CD14-positive monocyte (primary cell): ENCODE data around the gene MRPL14. TPM values are rescaled to one million over a fixed set of nuclear protein-coding genes. Genes with fewer than 3 reads are reported as not detected.

Source experiments
- DNase-seq, 3 donors: peaks; one replicate each; pipeline ENCODE4 v3.0.0-alpha.2; 2011 to 2022
- H2AFZ ChIP-seq: 2 replicates; pipeline ENCODE4 v1.6.0; 2012; ENCODE audit warnings: mild to moderate bottlenecking, low read depth, low read length, inconsistent platforms; ENCODE audit not compliant: insufficient read depth, poor library complexity, severe bottlenecking
- H3K27ac ChIP-seq, 2 donors: 1 replicate in 1 of 2; 2 replicates in 1 of 2; pipeline ENCODE4 v1.5.1; 2012 to 2013; ENCODE audit warnings: low read length in 2 of 2, control low read depth in 1 of 2, inconsistent platforms in 1 of 2, low read depth in 1 of 2, mild to moderate bottlenecking in 1 of 2
- H3K27me3 ChIP-seq, 2 donors: one replicate each; pipeline versions ENCODE4 v1.6.0 to v1.6.1; 2011 to 2013; ENCODE audit warnings: low read length in 2 of 2; ENCODE audit not compliant: control insufficient read depth in 2 of 2, insufficient read depth in 2 of 2
- H3K36me3 ChIP-seq, 2 donors: replicated peaks in 1 of 2; 1 replicate in 1 of 2; 2 replicates in 1 of 2; pipeline versions ENCODE4 v1.5.1 to v1.6.1; 2012 to 2013; ENCODE audit warnings: low read length in 2 of 2, control low read depth in 1 of 2, inconsistent platforms in 1 of 2, mild to moderate bottlenecking in 1 of 2; ENCODE audit not compliant: insufficient read depth in 2 of 2, control insufficient read depth in 1 of 2
- H3K4me1 ChIP-seq, 2 donors: 1 replicate in 1 of 2; 2 replicates in 1 of 2; pipeline versions ENCODE4 v1.5.1 to v1.6.1; 2012 to 2013; ENCODE audit warnings: low read length in 2 of 2, control low read depth in 1 of 2, inconsistent platforms in 1 of 2, mild to moderate bottlenecking in 1 of 2, moderate library complexity in 1 of 2; ENCODE audit not compliant: insufficient read depth in 2 of 2, control insufficient read depth in 1 of 2
- H3K4me2 ChIP-seq: replicated peaks from 2 replicates; pipeline ENCODE3; 2012; ENCODE audit warnings: low read length, moderate library complexity, mild to moderate bottlenecking; ENCODE audit not compliant: poor library complexity, severe bottlenecking; ENCODE audit errors: extremely low read depth
- H3K4me3 ChIP-seq, 3 experiments: fragments of 200-600 bp in 1 of 3; sonication (generic) in 1 of 3; replicated peaks in 1 of 3; 1 replicate in 2 of 3; 2 replicates in 1 of 3; pipeline ENCODE4 v1.5.1; 2011 to 2013; ENCODE audit warnings: low read length in 3 of 3, mild to moderate bottlenecking in 3 of 3, control low read depth in 2 of 3, low read depth in 2 of 3, inconsistent platforms in 1 of 3, moderate library complexity in 1 of 3
- H3K79me2 ChIP-seq: 2 replicates; pipeline ENCODE4 v1.6.0; 2012; ENCODE audit warnings: mild to moderate bottlenecking, control low read depth, inconsistent platforms, low read length, moderate library complexity; ENCODE audit not compliant: insufficient read depth
- H3K9ac ChIP-seq: 2 replicates; pipeline ENCODE4 v1.6.0; 2017; ENCODE audit warnings: low read length, mild to moderate bottlenecking; ENCODE audit not compliant: insufficient read depth, poor library complexity, severe bottlenecking
- H3K9me3 ChIP-seq, 2 donors: replicated peaks in 1 of 2; 1 replicate in 1 of 2; 2 replicates in 1 of 2; pipeline versions ENCODE4 v1.5.1 to v1.6.1; 2012 to 2013; ENCODE audit warnings: low read length in 2 of 2, control low read depth in 1 of 2; ENCODE audit not compliant: control insufficient read depth in 1 of 2, insufficient read depth in 1 of 2
- H4K20me1 ChIP-seq: 2 replicates; pipeline ENCODE4 v1.6.0; 2012; ENCODE audit warnings: mild to moderate bottlenecking, low read length, control low read depth, moderate library complexity; ENCODE audit not compliant: insufficient read depth
- H3K27ac Mint-ChIP-seq, 7 donors: one replicate each; pipeline ENCODE4 v1.8.0; 2020; ENCODE audit warnings: mild to moderate bottlenecking in 7 of 7, mixed read lengths in 7 of 7, moderate library complexity in 6 of 7, inconsistent platforms in 2 of 7
- H3K27me3 Mint-ChIP-seq, 3 donors: one replicate each; pipeline ENCODE4 v1.8.0; 2021 to 2022; ENCODE audit warnings: low read depth in 3 of 3, mild to moderate bottlenecking in 3 of 3, mixed read lengths in 3 of 3, moderate library complexity in 3 of 3, inconsistent platforms in 1 of 3
- H3K36me3 Mint-ChIP-seq, 2 donors: one replicate each; pipeline ENCODE4 v1.8.0; 2020; ENCODE audit warnings: mixed read lengths in 2 of 2, inconsistent platforms in 1 of 2, mild to moderate bottlenecking in 1 of 2
- H3K4me1 Mint-ChIP-seq: one replicate; pipeline ENCODE4 v1.8.0; 2020; ENCODE audit warnings: mild to moderate bottlenecking, mixed read lengths
- H3K4me3 Mint-ChIP-seq, 2 donors: one replicate each; pipeline ENCODE4 v1.8.0; 2020; ENCODE audit warnings: mild to moderate bottlenecking in 2 of 2, mixed read lengths in 2 of 2, moderate library complexity in 1 of 2
- H3K9me3 Mint-ChIP-seq, 7 donors: one replicate each; pipeline ENCODE4 v1.8.0; 2020 to 2022; ENCODE audit warnings: mixed read lengths in 7 of 7, mild to moderate bottlenecking in 6 of 7, moderate library complexity in 6 of 7, inconsistent platforms in 2 of 7
- CTCF ChIP-seq: fragments of 200-600 bp; IDR thresholded peaks from one replicate; pipeline ENCODE4 v1.8.0; 2022; ENCODE audit warnings: antibody characterized with exemption, mild to moderate bottlenecking
- WGBS: methylation state at CpG from one replicate; pipeline ENCODE4 v1.1.5; 2013; ENCODE audit warnings: missing lambda C conversion rate; ENCODE audit not compliant: insufficient coverage; 5-methylcytosine and 5-hydroxymethylcytosine counted together
- intact Hi-C, 2 donors: fragments of 100-400 bp; cut with micrococcal nuclease; formaldehyde crosslinking; loops; one replicate each; pipeline versions ENCODE4 v1.15.0 to v1.15.1; 2023
- polyA plus RNA-seq, 3 donors: library from polyadenylated mRNA; depleted of rRNA in 1 of 3; unstranded in 2 of 3; stranded (reverse) in 1 of 3; fragments of 300-500 nt in 2 of 3; fragments of >200 nt in 1 of 3; fragmentation: Illumina TruSeq in 2 of 3; gene quantifications; 1 replicate in 2 of 3; 2 replicates in 1 of 3; pipeline ENCODE4 v1.2.3, GENCODE V29; 2012 to 2021

Gene MRPL14
- polyA plus RNA-seq, 3 donors = 18.5 to 91.5 (median 78.2) TPM

GRCh38 chr6:44100088-44100550 lies 27.1 kb downstream of the MRPL14 start:
- H3K9me3 ChIP-seq = no peaks in the 10 kb centered on the region
- H3K4me2 ChIP-seq = no peak overlapping the region
- DNase-seq = no peak
- H4K20me1 ChIP-seq = peaks cover 15% of the 10 kb centered on the region
- Mint-ChIP-seq H3K36me3 (peaks cover 29 to 33% of the 10 kb centered on the region in 2 donors), H3K27me3 (peaks cover 0 to 3% (median 0%) of the 10 kb centered on the region in 3 donors), H3K9me3 (no peaks in the 10 kb centered on the region), H3K4me3 (no peak overlapping the region), H3K4me1 (peaks cover 3% of the 10 kb centered on the region), H3K27ac (no peak overlapping the region)
- H3K79me2 ChIP-seq = no peaks in the 10 kb centered on the region
- H3K9ac ChIP-seq = no peak overlapping the region
- H2AFZ ChIP-seq = no peak overlapping the region
- TF ChIP-seq CTCF = peak; percentile 51
- no peaks in the 10 kb centered on the region for H3K4me1 ChIP-seq
- H3K36me3 ChIP-seq = peaks cover 16 to 33% of the 10 kb centered on the region in 2 donors
- no peak overlapping the region for H3K4me3 ChIP-seq
- H3K27me3 ChIP-seq = no peaks in the 10 kb centered on the region
- intact Hi-C loops = loop anchor here in 1 of 2 donors (5.0 kb wide), 1 partner anchor 42 kb away; no protein-coding TSS in a partner anchor
- no peak overlapping the region for H3K27ac ChIP-seq
- no CpG with 5 or more reads among the region's 1 CpG for WGBS

GRCh38 chr6:44099192-44099591 lies 28.1 kb downstream of the MRPL14 start:
- H3K9me3 ChIP-seq = no peaks in the 10 kb centered on the region
- no peaks in the 10 kb centered on the region for H3K27me3 ChIP-seq
- Mint-ChIP-seq H3K36me3 (peaks cover 26 to 34% of the 10 kb centered on the region in 2 donors), H3K27me3 (peaks cover 0 to 3% (median 0%) of the 10 kb centered on the region in 3 donors), H3K4me3 (no peak overlapping the region), H3K27ac (no peak overlapping the region), H3K4me1 (no peaks in the 10 kb centered on the region), H3K9me3 (no peaks in the 10 kb centered on the region)
- no peak for TF ChIP-seq CTCF
- no CpG with 5 or more reads among the region's 1 CpG for WGBS
- peaks cover 10 to 24% of the 10 kb centered on the region in 2 donors for H3K36me3 ChIP-seq
- no peak for DNase-seq
- no peaks in the 10 kb centered on the region for H3K79me2 ChIP-seq
- H3K4me2 ChIP-seq = no peak overlapping the region
- intact Hi-C loops = loop anchor here in 1 of 2 donors (1.0 to 5.0 kb wide), 3 partner anchors 53 to 233 kb away; partner anchors contain the start of gene SLC35B2
- H2AFZ ChIP-seq = no peak overlapping the region
- no peaks in the 10 kb centered on the region for H3K4me1 ChIP-seq
- no peak overlapping the region for H3K27ac ChIP-seq
- H3K9ac ChIP-seq = no peak overlapping the region
- peaks cover 7% of the 10 kb centered on the region for H4K20me1 ChIP-seq
- no peak overlapping the region for H3K4me3 ChIP-seq
